CD14-positive monocyte (primary cell): ENCODE data around the gene USP43. TPM values are rescaled to one million over a fixed set of nuclear protein-coding genes. Genes with fewer than 3 reads are reported as not detected.

Experiments used
- DNase-seq, 3 donors: peaks; one replicate each; pipeline ENCODE4 v3.0.0-alpha.2; 2011 to 2022
- H2AFZ ChIP-seq: 2 replicates; pipeline ENCODE4 v1.6.0; 2012; ENCODE audit warnings: mild to moderate bottlenecking, low read depth, low read length, inconsistent platforms; ENCODE audit not compliant: insufficient read depth, poor library complexity, severe bottlenecking
- H3K27ac ChIP-seq, 2 donors: 1 replicate in 1 of 2; 2 replicates in 1 of 2; pipeline ENCODE4 v1.5.1; 2012 to 2013; ENCODE audit warnings: low read length in 2 of 2, control low read depth in 1 of 2, inconsistent platforms in 1 of 2, low read depth in 1 of 2, mild to moderate bottlenecking in 1 of 2
- H3K27me3 ChIP-seq, 2 donors: one replicate each; pipeline versions ENCODE4 v1.6.0 to v1.6.1; 2011 to 2013; ENCODE audit warnings: low read length in 2 of 2; ENCODE audit not compliant: control insufficient read depth in 2 of 2, insufficient read depth in 2 of 2
- H3K36me3 ChIP-seq, 2 donors: replicated peaks in 1 of 2; 1 replicate in 1 of 2; 2 replicates in 1 of 2; pipeline versions ENCODE4 v1.5.1 to v1.6.1; 2012 to 2013; ENCODE audit warnings: low read length in 2 of 2, control low read depth in 1 of 2, inconsistent platforms in 1 of 2, mild to moderate bottlenecking in 1 of 2; ENCODE audit not compliant: insufficient read depth in 2 of 2, control insufficient read depth in 1 of 2
- H3K4me1 ChIP-seq, 2 donors: 1 replicate in 1 of 2; 2 replicates in 1 of 2; pipeline versions ENCODE4 v1.5.1 to v1.6.1; 2012 to 2013; ENCODE audit warnings: low read length in 2 of 2, control low read depth in 1 of 2, inconsistent platforms in 1 of 2, mild to moderate bottlenecking in 1 of 2, moderate library complexity in 1 of 2; ENCODE audit not compliant: insufficient read depth in 2 of 2, control insufficient read depth in 1 of 2
- H3K4me2 ChIP-seq: replicated peaks from 2 replicates; pipeline ENCODE3; 2012; ENCODE audit warnings: low read length, moderate library complexity, mild to moderate bottlenecking; ENCODE audit not compliant: poor library complexity, severe bottlenecking; ENCODE audit errors: extremely low read depth
- H3K4me3 ChIP-seq, 3 experiments: fragments of 200-600 bp in 1 of 3; sonication (generic) in 1 of 3; replicated peaks in 1 of 3; 1 replicate in 2 of 3; 2 replicates in 1 of 3; pipeline ENCODE4 v1.5.1; 2011 to 2013; ENCODE audit warnings: low read length in 3 of 3, mild to moderate bottlenecking in 3 of 3, control low read depth in 2 of 3, low read depth in 2 of 3, inconsistent platforms in 1 of 3, moderate library complexity in 1 of 3
- H3K79me2 ChIP-seq: 2 replicates; pipeline ENCODE4 v1.6.0; 2012; ENCODE audit warnings: mild to moderate bottlenecking, control low read depth, inconsistent platforms, low read length, moderate library complexity; ENCODE audit not compliant: insufficient read depth
- H3K9ac ChIP-seq: 2 replicates; pipeline ENCODE4 v1.6.0; 2017; ENCODE audit warnings: low read length, mild to moderate bottlenecking; ENCODE audit not compliant: insufficient read depth, poor library complexity, severe bottlenecking
- H3K9me3 ChIP-seq, 2 donors: replicated peaks in 1 of 2; 1 replicate in 1 of 2; 2 replicates in 1 of 2; pipeline versions ENCODE4 v1.5.1 to v1.6.1; 2012 to 2013; ENCODE audit warnings: low read length in 2 of 2, control low read depth in 1 of 2; ENCODE audit not compliant: control insufficient read depth in 1 of 2, insufficient read depth in 1 of 2
- H4K20me1 ChIP-seq: 2 replicates; pipeline ENCODE4 v1.6.0; 2012; ENCODE audit warnings: mild to moderate bottlenecking, low read length, control low read depth, moderate library complexity; ENCODE audit not compliant: insufficient read depth
- H3K27ac Mint-ChIP-seq, 7 donors: one replicate each; pipeline ENCODE4 v1.8.0; 2020; ENCODE audit warnings: mild to moderate bottlenecking in 7 of 7, mixed read lengths in 7 of 7, moderate library complexity in 6 of 7, inconsistent platforms in 2 of 7
- H3K27me3 Mint-ChIP-seq, 3 donors: one replicate each; pipeline ENCODE4 v1.8.0; 2021 to 2022; ENCODE audit warnings: low read depth in 3 of 3, mild to moderate bottlenecking in 3 of 3, mixed read lengths in 3 of 3, moderate library complexity in 3 of 3, inconsistent platforms in 1 of 3
- H3K36me3 Mint-ChIP-seq, 2 donors: one replicate each; pipeline ENCODE4 v1.8.0; 2020; ENCODE audit warnings: mixed read lengths in 2 of 2, inconsistent platforms in 1 of 2, mild to moderate bottlenecking in 1 of 2
- H3K4me1 Mint-ChIP-seq: one replicate; pipeline ENCODE4 v1.8.0; 2020; ENCODE audit warnings: mild to moderate bottlenecking, mixed read lengths
- H3K4me3 Mint-ChIP-seq, 2 donors: one replicate each; pipeline ENCODE4 v1.8.0; 2020; ENCODE audit warnings: mild to moderate bottlenecking in 2 of 2, mixed read lengths in 2 of 2, moderate library complexity in 1 of 2
- H3K9me3 Mint-ChIP-seq, 7 donors: one replicate each; pipeline ENCODE4 v1.8.0; 2020 to 2022; ENCODE audit warnings: mixed read lengths in 7 of 7, mild to moderate bottlenecking in 6 of 7, moderate library complexity in 6 of 7, inconsistent platforms in 2 of 7
- WGBS: methylation state at CpG from one replicate; pipeline ENCODE4 v1.1.5; 2013; ENCODE audit warnings: missing lambda C conversion rate; ENCODE audit not compliant: insufficient coverage; 5-methylcytosine and 5-hydroxymethylcytosine counted together
- intact Hi-C, 2 donors: fragments of 100-400 bp; cut with micrococcal nuclease; formaldehyde crosslinking; loops; one replicate each; pipeline versions ENCODE4 v1.15.0 to v1.15.1; 2023
- polyA plus RNA-seq, 3 donors: library from polyadenylated mRNA; depleted of rRNA in 1 of 3; unstranded in 2 of 3; stranded (reverse) in 1 of 3; fragments of 300-500 nt in 2 of 3; fragments of >200 nt in 1 of 3; fragmentation: Illumina TruSeq in 2 of 3; gene quantifications; 1 replicate in 2 of 3; 2 replicates in 1 of 3; pipeline ENCODE4 v1.2.3, GENCODE V29; 2012 to 2021
- TF ChIP-seq, protein P1 (sequence below): fragments of 200-600 bp; IDR thresholded peaks from one replicate; pipeline ENCODE4 v1.8.0; 2022; ENCODE audit warnings: antibody characterized with exemption, mild to moderate bottlenecking

USP43 gene
- polyA plus RNA-seq, 3 donors, result 0.05 to 0.57 TPM; not detected in 1

DNA sequence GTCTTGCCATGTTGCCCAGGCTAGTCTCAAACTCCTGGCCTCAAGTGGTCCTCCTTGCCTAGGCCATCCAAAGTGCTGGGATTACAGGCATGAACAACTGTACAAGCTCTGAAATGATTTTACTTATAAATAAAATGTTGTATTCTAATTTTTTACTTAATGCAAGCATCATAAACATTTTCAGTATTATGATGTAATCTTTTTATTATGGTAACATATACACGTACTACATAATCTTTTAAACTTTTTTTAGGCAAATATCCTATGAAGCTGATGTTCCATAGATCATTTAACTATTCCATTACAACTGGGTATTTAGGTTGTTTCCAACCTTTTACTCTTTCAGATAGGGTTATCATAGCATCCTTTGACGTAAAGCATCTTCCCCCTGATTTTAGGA, 33.8 kb upstream of the USP43 start:
- DNase-seq, result no peak
- Histone ChIP-seq H4K20me1 (no peaks in the 10 kb centered on the region), H3K27ac (no peak overlapping the region), H3K4me3 (no peak overlapping the region), H3K9me3 (no peaks in the 10 kb centered on the region), H3K4me2 (no peak overlapping the region), H2AFZ (no peak overlapping the region), H3K9ac (no peak overlapping the region), H3K27me3 (no peaks in the 10 kb centered on the region), H3K36me3 (no peaks in the 10 kb centered on the region), H3K4me1 (no peaks in the 10 kb centered on the region), H3K79me2 (no peaks in the 10 kb centered on the region)
- TF ChIP-seq, protein P1, sequence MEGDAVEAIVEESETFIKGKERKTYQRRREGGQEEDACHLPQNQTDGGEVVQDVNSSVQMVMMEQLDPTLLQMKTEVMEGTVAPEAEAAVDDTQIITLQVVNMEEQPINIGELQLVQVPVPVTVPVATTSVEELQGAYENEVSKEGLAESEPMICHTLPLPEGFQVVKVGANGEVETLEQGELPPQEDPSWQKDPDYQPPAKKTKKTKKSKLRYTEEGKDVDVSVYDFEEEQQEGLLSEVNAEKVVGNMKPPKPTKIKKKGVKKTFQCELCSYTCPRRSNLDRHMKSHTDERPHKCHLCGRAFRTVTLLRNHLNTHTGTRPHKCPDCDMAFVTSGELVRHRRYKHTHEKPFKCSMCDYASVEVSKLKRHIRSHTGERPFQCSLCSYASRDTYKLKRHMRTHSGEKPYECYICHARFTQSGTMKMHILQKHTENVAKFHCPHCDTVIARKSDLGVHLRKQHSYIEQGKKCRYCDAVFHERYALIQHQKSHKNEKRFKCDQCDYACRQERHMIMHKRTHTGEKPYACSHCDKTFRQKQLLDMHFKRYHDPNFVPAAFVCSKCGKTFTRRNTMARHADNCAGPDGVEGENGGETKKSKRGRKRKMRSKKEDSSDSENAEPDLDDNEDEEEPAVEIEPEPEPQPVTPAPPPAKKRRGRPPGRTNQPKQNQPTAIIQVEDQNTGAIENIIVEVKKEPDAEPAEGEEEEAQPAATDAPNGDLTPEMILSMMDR, result no peak
- intact Hi-C loops, result no loop called here
- Mint-ChIP-seq H3K9me3 (peaks cover 0 to 9% (median 2%) of the 10 kb centered on the region in 7 donors), H3K36me3 (no peaks in the 10 kb centered on the region), H3K27me3 (peaks cover 4 to 10% (median 9%) of the 10 kb centered on the region in 3 donors), H3K4me1 (no peaks in the 10 kb centered on the region), H3K4me3 (no peak overlapping the region), H3K27ac (no peak overlapping the region)
- no CpG with 5 or more reads among the region's 2 CpGs for WGBS

DNA sequence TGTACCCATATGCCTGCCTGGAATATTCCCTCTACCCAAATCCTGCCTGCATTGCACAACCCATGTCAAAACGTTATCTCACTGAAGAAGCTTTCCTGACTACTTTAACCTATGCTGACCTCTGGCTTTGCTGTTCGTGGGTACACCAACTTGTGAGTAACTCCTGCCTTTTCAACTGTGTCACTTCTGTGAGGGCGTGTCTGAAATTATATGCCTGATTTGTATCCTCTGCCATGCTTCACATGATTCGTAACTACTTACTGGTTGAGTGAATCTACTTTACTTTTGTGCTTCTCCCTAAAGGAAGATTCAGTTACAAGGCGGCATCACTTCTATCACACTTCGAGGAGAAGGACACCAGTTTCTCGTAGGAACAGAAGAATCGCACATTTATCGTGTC, 33.3 kb upstream of the USP43 start:
- TF ChIP-seq, protein P1, result no peak
- WGBS, result 73% methylated on average over 5 of the region's 9 CpGs
- H3K9me3 Mint-ChIP-seq, result peaks cover 0 to 9% (median 2%) of the 10 kb centered on the region in 7 donors

More for the DNA sequence above, 33.3 kb upstream of the USP43 start:
- DNase-seq, result no peak
- peaks cover 4 to 10% (median 9%) of the 10 kb centered on the region in 3 donors for H3K27me3 Mint-ChIP-seq
- no peaks in the 10 kb centered on the region for H3K27me3 ChIP-seq
- no peak overlapping the region for H3K4me2 ChIP-seq
- intact Hi-C loops, result no loop called here
- H4K20me1 ChIP-seq, result no peaks in the 10 kb centered on the region
- no peaks in the 10 kb centered on the region for H3K4me1 Mint-ChIP-seq
- no peak overlapping the region for H3K27ac ChIP-seq
- H3K9me3 ChIP-seq, result no peaks in the 10 kb centered on the region
- no peak overlapping the region for H2AFZ ChIP-seq
- no peak overlapping the region for H3K9ac ChIP-seq
- H3K27ac Mint-ChIP-seq, result no peak overlapping the region
- no peak overlapping the region for H3K4me3 ChIP-seq
- H3K4me1 ChIP-seq, result no peaks in the 10 kb centered on the region
- H3K36me3 ChIP-seq, result no peaks in the 10 kb centered on the region
- no peaks in the 10 kb centered on the region for H3K36me3 Mint-ChIP-seq
- H3K79me2 ChIP-seq, result no peaks in the 10 kb centered on the region
- no peak overlapping the region for H3K4me3 Mint-ChIP-seq
